SKM-1 (cell line): ENCODE data around the gene C7.
"Not testable (repeated sequence)": the region's sequence is repeated elsewhere in the genome, so short reads cannot be mapped to it uniquely, and the experiment has no call there.

Experiments
- DNase-seq: peaks from one replicate; lab custom pipeline; 2025; ENCODE audit not compliant: unreplicated experiment; lab: John Stamatoyannopoulos, UW

C7 gene

GRCh38 chr5:40988746-40989510 is 79.6 kb downstream of the C7 start:
- DNase-seq: no peak

GRCh38 chr5:40991168-40991980 is 82.1 kb downstream of the C7 start:
- DNase-seq: no peak

- no peak for DNase-seq
These were observed 82.8 kb downstream of the C7 start for GRCh38 chr5:40991981-40992559.

- DNase-seq: no peak
These were observed 86.7 kb downstream of the C7 start for GRCh38 chr5:40995801-40996586.

GRCh38 chr5:40999142-40999541 is 89.8 kb downstream of the C7 start:
- DNase-seq: no peak

GRCh38 chr5:40999966-41000365 is 90.7 kb downstream of the C7 start:
- DNase-seq: no peak

GRCh38 chr5:41003670-41004376 is 94.5 kb downstream of the C7 start:
- DNase-seq: no peak

GRCh38 chr5:41004931-41005330 is 95.6 kb downstream of the C7 start:
- DNase-seq: no peak

GRCh38 chr5:41009232-41009631 is 99.9 kb downstream of the C7 start:
- DNase-seq: no peak

GRCh38 chr5:41010572-41010971 is 101.3 kb downstream of the C7 start:
- no peak for DNase-seq

GRCh38 chr5:41012318-41012717 is 103.0 kb downstream of the C7 start:
- no peak for DNase-seq

GRCh38 chr5:41022600-41022999 is 113.3 kb downstream of the C7 start:
- DNase-seq: not testable (repeated sequence)
